Nasal cavity respiratory epithelium epithelial cell of viscerocranial mucosa (primary cell): ENCODE data around the gene SERPINB1. TPM values are rescaled to one million over a fixed set of nuclear protein-coding genes. Genes with fewer than 3 reads are reported as not detected.

Source experiments
- total RNA-seq: library from RNA; depleted of rRNA; stranded (reverse); fragments of >200 nt; gene quantifications from 2 replicates; pipeline ENCODE4 v1.2.3, GENCODE V29; 2014

The SERPINB1 gene
- total RNA-seq = 160 and 194 TPM in 2 replicates

DNA sequence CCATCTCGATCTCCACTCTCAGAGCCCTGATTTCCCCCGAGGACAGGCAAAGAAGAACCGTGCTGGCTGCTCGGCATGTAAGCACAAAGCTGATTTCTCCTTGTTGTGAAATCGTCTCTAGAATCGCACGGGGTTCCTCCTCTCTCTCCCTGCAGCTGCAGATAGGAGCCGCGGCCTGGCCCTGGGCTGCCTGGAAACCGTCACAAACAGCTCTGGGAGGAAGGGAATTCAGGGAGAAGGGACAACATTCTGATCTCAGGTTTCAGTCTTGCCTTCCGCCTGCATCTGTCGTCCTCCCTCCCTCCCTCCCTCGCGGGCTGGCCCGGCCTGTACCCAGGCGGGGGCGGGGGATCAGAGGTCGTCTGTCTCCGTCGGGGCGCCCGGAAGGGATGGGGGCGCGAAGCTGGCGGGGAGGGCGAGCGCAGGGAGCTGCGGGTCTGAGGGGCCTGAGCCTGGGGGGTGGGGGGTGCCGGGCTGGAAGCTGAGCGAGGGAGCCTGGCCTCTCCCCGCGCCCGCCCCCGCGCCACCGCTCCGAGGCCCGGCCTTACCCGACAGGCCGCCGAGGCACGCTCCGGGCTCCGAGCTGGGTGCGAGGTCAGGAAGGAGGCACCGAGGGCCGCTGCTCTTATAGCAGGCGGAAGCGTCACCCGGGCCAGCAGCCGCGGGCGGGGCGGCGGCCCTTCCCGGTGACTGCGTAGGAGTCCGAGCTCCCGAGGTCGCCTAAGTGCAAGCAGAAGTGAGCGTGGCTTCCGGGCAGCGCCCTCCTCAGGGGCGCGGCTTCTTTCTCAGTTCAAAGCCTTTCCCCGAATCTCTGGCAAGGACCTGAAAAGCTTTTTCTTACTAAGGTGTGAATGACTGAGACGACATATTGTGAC is at the start of gene SERPINB1:
SERPINB1 (minus strand) TSS at position 600 of the 875 bp plus-strand sequence. CDS start 1,277 bp downstream, outside the sequence.

Other genes starting within 250 kb of the SERPINB1 start
- 0.34 and 0.64 TPM in 2 replicates for gene MYLK4, start 90.9 kb downstream of the SERPINB1 start, total RNA-seq
- 52.3 and 71.9 TPM in 2 replicates for gene WRNIP1, start 76.5 kb downstream of the SERPINB1 start, total RNA-seq
- gene SERPINB9, start 61.4 kb upstream of the SERPINB1 start, total RNA-seq = 1.7 and 11.7 TPM in 2 replicates
- 30.4 and 66.5 TPM in 2 replicates for gene SERPINB6, start 129.7 kb upstream of the SERPINB1 start, total RNA-seq
- gene NQO2, start 158.0 kb upstream of the SERPINB1 start, total RNA-seq = 14.0 and 26.6 TPM in 2 replicates
- 14.4 and 31.3 TPM in 2 replicates for gene RIPK1, start 226.6 kb upstream of the SERPINB1 start, total RNA-seq